NCI-H2107 treated with DMSO at 0.1 percent for 48 hours (cell line): ENCODE measurements around the gene CHAF1A.

Source experiments
- DNase-seq: peaks from one replicate; lab custom pipeline; 2025; ENCODE audit not compliant: unreplicated experiment; lab: John Stamatoyannopoulos, UW

The CHAF1A gene

DNA sequence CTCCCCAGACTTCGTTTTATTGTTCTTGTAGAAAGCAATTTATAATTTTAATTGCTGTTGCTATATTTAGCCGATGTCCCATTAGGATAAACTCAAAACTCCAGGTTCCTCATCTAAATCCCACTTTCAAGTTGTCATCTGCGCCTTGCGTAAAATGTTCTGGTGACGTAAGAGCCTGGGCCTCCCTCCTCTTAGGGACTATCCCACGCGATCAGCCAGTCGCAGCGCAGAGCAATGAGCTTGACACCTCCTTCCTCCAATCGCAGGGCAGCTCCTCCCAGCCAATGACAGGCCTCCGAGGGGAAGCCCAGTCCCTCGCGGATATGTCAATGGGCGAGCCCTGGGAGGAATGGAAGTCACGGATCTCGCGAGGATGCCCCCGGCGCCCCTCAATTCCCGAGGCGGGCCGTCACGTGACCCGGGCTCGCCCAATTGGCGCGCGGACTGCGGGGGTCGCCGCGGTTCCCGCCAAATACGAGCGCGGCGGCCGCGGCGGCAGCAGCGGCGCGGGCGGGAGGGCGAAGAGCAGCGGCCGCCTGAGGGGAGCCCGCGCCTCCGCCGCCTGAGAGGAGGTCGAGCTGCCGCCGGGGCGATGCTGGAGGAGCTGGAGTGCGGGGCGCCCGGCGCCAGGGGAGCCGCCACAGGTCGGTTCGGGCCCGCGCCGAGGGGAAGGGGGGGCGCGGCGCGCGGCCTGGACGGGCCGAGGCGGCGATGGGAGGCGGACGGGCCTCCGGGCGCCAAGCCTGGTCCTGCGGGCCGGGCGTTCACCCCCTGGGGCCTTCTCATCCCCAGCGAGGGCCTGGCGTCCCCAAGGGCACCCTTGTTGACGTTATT lies at the start of gene CHAF1A:
Gene CHAF1A, plus strand, starts transcription at position 470 of the 834 bp plus-strand sequence. Its CDS starts 123 bp downstream, at position 593.
- DNase-seq: peak; percentile 97

DNA sequence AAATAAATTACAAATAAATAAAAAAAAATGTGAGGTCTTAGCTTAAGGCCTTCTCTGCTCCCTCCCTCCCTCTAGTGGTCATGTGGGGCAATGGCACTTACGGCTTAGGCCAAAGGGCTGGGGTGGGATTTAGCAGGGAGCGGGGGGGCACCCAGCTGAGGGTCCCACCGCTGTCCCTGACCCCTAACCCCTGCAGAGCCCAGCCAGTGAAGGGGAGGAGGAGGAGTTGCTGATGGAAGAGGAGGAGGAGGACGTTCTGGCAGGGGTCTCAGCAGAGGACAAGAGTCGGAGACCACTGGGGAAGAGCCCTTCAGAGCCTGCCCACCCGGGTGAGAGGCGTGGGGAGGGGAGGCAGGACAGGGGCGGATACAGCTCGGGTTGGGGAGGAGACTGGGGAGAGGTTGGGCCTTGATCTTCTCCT lies 49.7 kb upstream of the CHAF1A start:
- DNase-seq: no peak

DNA sequence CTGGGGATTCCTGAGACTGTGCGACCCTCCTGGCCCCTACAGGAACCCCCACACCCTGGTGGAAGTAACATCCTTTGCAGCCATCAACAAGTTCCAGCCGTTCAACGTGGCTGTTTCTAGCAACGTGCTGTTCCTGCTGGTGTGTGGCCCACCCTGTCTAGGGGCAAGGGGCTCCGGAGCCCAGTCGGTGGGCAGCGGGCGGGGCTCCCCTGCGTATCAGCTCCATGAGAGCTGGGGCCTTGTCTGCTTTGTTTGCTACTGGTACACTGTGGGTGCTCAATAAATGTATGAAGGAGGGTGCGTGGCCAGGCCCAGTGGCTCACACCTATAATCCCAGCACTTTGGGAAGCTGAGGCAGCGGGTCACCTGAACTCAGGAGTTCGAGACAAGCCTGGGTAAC lies 48.2 kb upstream of the CHAF1A start:
- no peak for DNase-seq

DNA sequence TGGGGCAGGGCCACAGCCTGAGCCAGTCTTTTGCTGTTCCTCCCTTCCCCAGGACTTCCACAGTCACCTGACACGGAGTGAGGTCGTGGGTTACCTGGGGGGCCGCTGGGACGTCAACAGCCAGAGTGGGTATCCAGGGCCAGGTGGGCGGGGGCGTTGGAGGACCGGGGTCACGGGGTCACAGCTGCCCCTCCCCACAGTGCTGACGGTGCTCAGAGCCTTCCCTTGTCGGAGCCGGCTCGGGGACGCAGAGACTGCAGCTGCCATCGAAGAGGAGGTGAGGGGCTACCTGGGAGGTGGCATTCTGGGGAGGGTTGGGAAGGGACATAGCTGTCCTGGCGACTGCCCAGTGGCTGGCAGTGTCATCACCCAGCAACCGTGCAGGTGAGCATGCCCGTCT lies 47.5 kb upstream of the CHAF1A start:
- DNase-seq: no peak

DNA sequence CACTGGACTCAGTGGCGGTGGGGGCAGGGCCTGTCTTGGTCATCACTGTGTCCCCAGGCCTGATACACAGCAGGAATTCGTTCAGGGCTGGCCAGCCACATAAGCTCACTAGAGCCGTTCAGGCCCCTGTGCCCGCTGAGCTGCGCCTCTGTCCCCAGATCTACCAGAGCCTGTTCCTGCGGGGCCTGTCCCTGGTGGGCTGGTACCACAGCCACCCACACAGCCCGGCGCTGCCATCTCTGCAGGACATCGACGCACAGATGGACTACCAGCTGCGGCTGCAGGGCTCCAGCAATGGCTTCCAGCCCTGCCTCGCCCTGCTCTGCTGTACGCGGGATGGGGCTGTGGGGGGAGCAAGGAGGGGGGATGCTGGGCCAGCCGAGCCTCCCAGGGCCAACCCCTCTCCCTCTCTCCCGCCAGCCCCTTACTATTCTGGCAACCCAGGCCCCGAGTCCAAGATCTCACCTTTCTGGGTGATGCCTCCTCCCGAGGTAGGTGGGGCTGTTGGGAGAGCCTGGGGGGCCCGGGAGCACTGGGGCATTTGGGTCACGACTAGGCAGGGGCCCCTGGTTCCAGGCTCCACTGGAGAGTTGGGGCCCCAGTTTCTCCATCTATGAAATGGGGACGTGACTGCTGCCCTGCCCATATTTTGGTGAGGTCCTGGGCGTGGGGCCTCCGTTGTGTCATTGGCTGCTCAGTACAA lies 45.2 kb upstream of the CHAF1A start:
- DNase-seq: no peak

- DNase-seq: no peak
Observed at GRCh38 chr19:4357921-4358326, 44.5 kb upstream of the CHAF1A start.

GRCh38 chr19:4358709-4359626 lies 43.5 kb upstream of the CHAF1A start:
- no peak for DNase-seq

- DNase-seq: no peak
Observed at GRCh38 chr19:4359627-4360000, 42.8 kb upstream of the CHAF1A start.

GRCh38 chr19:4360081-4360569 lies 42.3 kb upstream of the CHAF1A start:
- DNase-seq: no peak

DNA sequence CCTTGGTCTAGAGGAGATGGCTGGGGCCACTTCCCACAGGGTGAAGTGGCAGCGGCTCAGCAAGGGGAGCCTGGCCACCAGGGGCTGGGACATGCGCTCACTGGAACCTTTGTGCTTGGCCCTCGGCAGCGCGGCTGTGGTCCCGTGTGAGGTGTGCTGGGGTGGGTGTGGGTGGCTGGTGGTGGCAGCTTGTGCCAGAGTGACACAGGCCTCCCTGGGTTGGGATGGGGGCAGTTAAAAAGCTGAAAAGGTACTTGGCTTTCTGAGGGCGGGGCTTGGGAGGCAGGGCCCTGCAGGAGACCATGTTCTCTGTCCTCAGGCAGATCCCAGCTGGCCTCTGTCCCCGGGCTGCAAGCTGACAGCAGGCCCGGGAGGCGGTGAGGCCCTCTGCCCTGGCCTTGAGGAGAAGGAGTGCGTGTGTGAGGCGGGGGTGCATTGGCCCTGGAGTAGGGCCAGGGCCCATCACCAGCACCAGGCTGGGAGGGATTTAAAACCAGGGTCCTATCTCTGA lies 41.7 kb upstream of the CHAF1A start:
- peak; percentile 14 for DNase-seq

DNA sequence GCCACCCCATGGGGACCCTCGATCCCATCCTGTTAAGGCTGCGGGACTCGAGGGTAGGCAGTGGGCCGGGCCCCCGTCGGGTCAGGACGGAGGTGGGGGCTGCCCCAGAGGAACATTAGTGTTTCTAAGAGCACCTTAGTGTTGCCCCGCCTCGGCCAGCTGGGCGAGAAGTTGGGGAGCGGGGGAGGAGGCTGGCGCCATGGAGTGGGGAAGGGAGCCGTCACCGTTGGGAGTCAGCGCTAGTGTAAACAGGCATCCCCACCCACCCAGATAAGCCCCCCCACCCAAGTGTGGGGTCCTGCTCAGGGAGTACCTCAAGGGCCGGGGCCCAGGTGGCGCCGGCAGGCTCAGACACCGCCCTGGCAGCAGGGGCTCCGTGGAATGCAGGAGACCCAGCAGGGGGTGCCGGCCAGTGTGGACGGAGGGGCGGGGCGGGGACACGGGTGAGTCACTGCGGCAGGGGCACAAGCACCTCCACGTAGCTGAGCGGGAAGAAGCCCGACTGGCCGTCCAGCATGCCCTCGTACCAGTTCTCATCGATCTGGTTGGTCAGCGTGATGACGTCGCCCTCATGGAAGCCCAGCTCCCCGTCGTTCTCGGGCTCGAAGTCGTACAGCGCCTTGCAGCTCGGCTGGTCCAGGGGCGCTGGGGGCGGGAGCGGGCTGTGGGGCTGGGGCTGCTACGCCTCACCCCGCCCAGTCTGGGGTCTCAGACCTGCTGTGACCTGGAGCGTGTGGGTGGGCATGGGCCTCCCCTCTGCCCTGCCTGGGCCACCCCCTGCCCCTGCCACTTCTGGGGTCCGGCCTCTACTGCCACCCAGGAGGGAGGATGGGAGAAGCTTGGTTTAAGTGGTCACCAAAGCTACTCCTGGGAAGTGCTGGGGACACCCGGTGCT lies 41.0 kb upstream of the CHAF1A start:
- DNase-seq: no peak

DNA sequence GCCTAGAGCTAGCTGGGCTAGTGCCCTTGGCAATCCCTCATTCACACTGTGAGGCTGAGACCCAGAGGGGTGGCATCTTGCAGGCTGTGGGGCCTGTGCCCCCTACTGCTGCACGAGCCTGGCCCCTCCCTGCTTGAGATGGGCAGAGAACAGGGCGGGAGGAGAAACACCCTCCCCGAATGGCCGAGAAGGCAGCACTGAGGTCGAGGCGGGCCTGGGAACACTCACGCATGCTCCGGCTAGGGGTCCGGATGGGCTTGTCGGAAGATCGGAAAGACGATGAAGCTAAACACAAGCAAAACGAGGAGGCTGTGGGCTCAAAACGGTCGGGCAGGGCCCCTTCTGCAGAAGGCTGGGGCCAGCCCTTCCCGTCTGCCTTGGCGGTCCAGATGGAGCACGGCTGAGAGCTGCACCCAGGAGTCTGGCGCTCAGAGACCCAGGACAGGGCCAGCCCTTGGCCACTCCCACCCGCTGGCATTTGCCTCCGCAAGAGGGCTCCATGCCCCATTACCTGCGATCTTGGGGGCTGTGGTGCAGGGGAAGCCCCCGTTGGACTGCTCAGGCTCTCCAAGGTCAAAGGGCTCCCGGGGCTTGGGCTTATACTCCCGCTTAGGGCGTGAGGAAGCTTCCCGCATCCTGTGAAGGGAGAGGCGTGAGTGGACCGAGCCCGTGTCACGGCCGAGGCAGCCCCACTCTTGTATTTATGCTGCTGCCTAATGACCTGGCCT lies 40.2 kb upstream of the CHAF1A start:
- no peak for DNase-seq

DNA sequence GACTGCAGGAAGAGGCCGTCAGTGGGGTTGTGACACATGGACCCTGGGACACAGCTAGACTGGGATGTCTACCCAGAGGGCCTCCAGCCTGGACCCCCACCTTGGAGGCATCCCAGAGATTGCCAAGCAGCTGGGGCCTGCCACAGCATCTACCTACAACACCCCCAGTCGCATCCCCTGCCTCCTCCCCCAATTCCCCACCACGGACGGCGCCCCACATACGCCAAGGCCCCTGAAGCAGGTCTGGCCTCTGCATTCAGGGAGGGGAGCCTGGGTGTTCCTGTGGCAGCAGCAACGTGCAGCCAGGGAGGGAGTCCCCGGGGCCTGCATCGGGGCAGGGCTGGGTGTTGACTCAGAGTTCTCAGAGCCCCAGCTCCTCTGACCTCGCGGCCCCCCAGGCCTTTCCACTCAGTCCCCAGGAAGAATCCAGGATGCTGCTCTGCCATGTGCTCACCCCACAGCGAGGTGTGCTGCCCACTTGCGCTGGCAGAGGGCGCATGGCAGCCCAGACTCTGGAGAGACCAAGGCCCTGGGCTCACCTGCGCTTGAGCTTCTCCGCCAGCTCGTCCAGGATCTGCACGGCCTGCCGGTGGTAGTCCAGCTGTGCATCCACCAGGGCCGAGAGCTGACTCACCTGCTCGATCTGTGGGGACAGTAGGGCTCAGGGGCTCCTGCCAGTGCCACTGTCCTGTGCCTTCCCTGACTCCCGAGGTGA lies 39.5 kb upstream of the CHAF1A start:
- no peak for DNase-seq

GRCh38 chr19:4363571-4364304 lies 38.7 kb upstream of the CHAF1A start:
- no peak for DNase-seq

- no peak for DNase-seq
Observed at GRCh38 chr19:4365341-4365740, 37.1 kb upstream of the CHAF1A start.

DNA sequence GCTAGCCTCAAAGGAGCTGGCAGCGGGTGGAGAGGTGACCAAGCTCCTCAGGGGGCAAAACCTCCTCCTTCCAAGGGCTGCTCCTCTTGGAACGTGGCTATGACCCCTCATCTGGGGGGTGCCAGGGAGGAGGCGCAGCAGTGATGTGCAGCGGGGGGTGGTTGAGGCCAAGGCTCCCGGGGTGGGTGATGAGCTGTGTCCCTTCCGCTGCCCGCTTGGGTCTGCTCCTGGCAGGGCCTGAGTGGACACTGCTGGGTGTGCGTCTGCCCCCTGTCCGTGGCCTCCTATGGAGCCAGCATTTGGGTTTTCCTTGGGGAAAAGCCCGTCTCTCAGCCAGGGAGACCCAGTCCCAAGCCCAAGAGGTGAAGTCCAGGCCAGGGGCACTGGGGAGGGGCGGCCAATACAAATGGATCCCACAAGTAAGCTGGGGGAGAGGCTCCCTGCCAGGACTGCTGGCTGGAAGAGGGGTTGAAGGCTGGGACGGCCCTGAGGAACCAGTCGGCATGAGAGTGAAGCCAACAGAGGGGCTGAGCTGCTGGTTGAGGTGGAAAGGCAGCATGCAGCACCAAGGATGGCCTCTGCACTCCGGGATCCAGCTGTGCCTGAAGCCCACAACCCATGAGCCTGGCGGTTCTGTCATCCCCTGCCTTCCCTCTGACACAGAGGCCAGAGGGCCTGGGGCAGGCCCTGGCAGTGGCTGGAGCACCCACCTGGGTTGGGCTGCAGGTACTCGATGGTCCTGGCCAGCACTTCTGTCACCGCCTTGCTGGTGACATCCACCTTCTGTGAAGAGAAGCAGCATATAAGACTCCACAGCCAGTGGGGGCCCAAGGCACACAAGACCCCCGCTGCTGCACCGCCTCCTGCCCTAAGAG lies 36.4 kb upstream of the CHAF1A start:
- no peak for DNase-seq
